SH-SY5Y (cell line): Measurements from ENCODE around the gene SLC22A12.

Experiments
- GATA2 ChIP-seq: IDR thresholded peaks from 2 replicates; pipeline ENCODE4 v1.6.1; 2011; ENCODE audit warnings: mild to moderate bottlenecking, low read depth, low read length
- GATA3 ChIP-seq: IDR thresholded peaks from 2 replicates; pipeline ENCODE4 v1.6.1; 2011; ENCODE audit warnings: low read depth, mild to moderate bottlenecking, low read length, moderate library complexity

DNA sequence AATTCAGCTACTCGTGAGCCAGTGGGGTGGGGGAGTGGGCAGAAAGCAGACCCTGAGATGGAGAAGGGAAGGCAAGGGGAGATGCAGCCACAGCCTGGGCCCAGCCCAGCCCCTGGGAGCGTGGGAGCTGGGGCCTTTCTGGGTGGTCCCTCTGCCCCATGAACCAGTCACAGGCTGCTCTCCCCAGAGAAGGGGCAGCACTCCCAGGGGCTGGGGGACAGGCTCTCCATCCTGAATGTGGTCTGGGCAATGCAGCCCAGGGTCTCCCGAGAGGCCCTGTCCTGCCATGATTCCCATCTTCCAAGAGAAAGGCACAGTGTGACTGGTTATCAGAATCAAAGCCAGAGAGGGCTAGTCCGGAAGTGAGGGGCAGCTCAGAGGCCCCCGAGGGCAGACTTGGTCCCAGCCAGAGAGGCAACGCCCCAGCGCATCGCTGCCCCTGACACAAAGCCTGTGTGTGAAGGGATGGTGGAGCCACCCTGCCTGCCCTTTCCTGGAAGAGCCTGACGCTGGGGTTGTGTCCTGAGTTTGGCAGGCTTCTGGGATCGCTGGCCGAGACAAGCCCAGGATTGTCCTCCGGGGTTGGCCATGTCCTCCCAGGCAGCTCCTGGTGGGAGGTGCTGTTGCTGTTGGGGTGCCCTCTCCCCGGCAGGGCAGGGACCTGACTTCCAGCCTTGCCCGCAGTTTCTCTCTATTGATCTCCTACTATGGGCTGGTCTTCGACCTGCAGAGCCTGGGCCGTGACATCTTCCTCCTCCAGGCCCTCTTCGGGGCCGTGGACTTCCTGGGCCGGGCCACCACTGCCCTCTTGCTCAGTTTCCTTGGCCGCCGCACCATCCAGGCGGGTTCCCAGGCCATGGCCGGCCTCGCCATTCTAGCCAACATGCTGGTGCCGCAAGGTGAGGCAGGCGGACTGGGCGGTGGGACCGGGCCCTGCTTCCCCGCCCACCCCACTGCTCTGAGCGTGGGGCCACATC is 23.8 kb upstream of the SLC22A12 start:
- TF ChIP-seq GATA2 (no peak), GATA3 (no peak)
